Esophagus squamous epithelium (tissue), 5 donors: Measurements from ENCODE around the gene ERAL1. TPM values are rescaled to one million over a fixed set of nuclear protein-coding genes. Genes with fewer than 3 reads are reported as not detected.
"Not testable (repeated sequence)": the region's sequence is repeated elsewhere in the genome, so short reads cannot be mapped to it uniquely, and the experiment has no call there.

ENCODE experiments used
- DNase-seq: peaks from one replicate; lab custom pipeline; 2025; lab: John Stamatoyannopoulos, UW
- H3K27ac ChIP-seq, 4 donors: fragments of 200-600 bp; sonication (generic); one replicate each; pipeline ENCODE4 v1.5.1; 2016 to 2019; ENCODE audit warnings: mild to moderate bottlenecking in 1 of 4
- H3K27me3 ChIP-seq, 4 donors: fragments of 200-600 bp; sonication (generic); 1 replicate in 3 of 4; 2 replicates in 1 of 4; pipeline versions ENCODE4 v1.5.1 to v1.6.0; 2017 to 2021; ENCODE audit warnings: antibody characterized with exemption in 1 of 4
- H3K36me3 ChIP-seq, 3 donors: fragments of 200-600 bp; sonication (generic); one replicate each; pipeline ENCODE4 v1.5.1; 2016 to 2019
- H3K4me1 ChIP-seq, 3 donors: fragments of 200-600 bp; sonication (generic); one replicate each; pipeline ENCODE4 v1.5.1; 2017 to 2019
- H3K4me3 ChIP-seq, 4 donors: fragments of 200-600 bp; sonication (generic); 1 replicate in 3 of 4; 2 replicates in 1 of 4; pipeline ENCODE4 v1.5.1; 2016 to 2019; ENCODE audit warnings: mild to moderate bottlenecking in 2 of 4, moderate library complexity in 1 of 4
- H3K9me3 ChIP-seq, 3 donors: fragments of 200-600 bp; sonication (generic); one replicate each; pipeline ENCODE4 v1.5.1; 2016 to 2019
- CTCF ChIP-seq, 6 experiments: fragments of 450-650 bp in 4 of 6; fragments of 200-600 bp in 2 of 6; sonication (generic) in 2 of 6; IDR thresholded peaks; one replicate each; pipeline ENCODE4 v1.5.1; 2016 to 2019; ENCODE audit warnings: antibody characterized with exemption in 6 of 6, mild to moderate bottlenecking in 4 of 6, moderate library complexity in 4 of 6
- POLR2A ChIP-seq, 4 donors: fragments of 450-650 bp; IDR thresholded peaks; one replicate each; pipeline ENCODE4 v1.6.1; 2017; ENCODE audit warnings: antibody characterized with exemption in 4 of 4, mild to moderate bottlenecking in 4 of 4, moderate library complexity in 3 of 4
- WGBS, 2 donors: methylation state at CpG; one replicate each; pipeline ENCODE4 v1.1.5; 2018; 5-methylcytosine and 5-hydroxymethylcytosine counted together
- intact Hi-C: fragments of 100-400 bp; cut with DNase I; formaldehyde crosslinking; loops from one replicate; pipeline ENCODE4 v1.15.0; 2022
- total RNA-seq, 4 donors: library from RNA; depleted of rRNA; stranded (reverse); fragments of >200 nt; gene quantifications; one replicate each; pipeline ENCODE4 v1.1.0, GENCODE V29; 2016
- donor health status: DM: yes; HTN: yes; CAD: no.

ERAL1 gene
- total RNA-seq, 4 donors from 2014 or later, result 24.7 to 41.6 (median 37.8) TPM

- intact Hi-C loops, result loop anchor here (10.0 kb wide), 1 partner anchor 77 kb away; no protein-coding TSS in a partner anchor
- WGBS, 2 donors, result 2 to 3% methylated on average over 6 of the region's 6 CpGs
- DNase-seq, result no peak
Measured at GRCh38 chr17:28841901-28842281, 12.9 kb upstream of the ERAL1 start.

GRCh38 chr17:28842282-28843012, 12.4 kb upstream of the ERAL1 start, which contains the start of gene FAM222B:
Gene FAM222B, minus strand, starts transcription at chr17:28842790. Its CDS starts 76,123 bp downstream, at chr17:28766667.
- no peak for DNase-seq
- intact Hi-C loops, result loop anchor here (10.0 kb wide), 1 partner anchor 78 kb away; no protein-coding TSS in a partner anchor
- Histone ChIP-seq H3K4me3 (peak within 1 kb of the TSS; percentile 71 to 85 (median 78)), H3K27ac (peak within 1 kb of the TSS; percentile 73 to 88 (median 80)), H3K9me3 (no peaks in the 10 kb centered on the region), H3K27me3 (no peaks in the 10 kb centered on the region), H3K36me3 (no peaks in the 10 kb centered on the region), H3K4me1 (peaks cover 5 to 31% (median 6%) of the 10 kb centered on the region in 3 donors)
- 1 to 2% methylated on average over 29 to 38 of the region's 44 CpGs for WGBS, 2 donors
- TF ChIP-seq POLR2A (IDR thresholded peaks at IDR 0.05), result peak in 2 of 4 donors; percentile 56 to 75
- peak in 2 of 6 experiments; percentile 27 to 46 for TF ChIP-seq CTCF (IDR thresholded peaks at IDR 0.05)

More at GRCh38 chr17:28841901-28842281, 12.9 kb upstream of the ERAL1 start:
- no peaks in the 10 kb centered on the region for H3K36me3 ChIP-seq
- no peaks in the 10 kb centered on the region for H3K9me3 ChIP-seq
- no peaks in the 10 kb centered on the region for H3K27me3 ChIP-seq
- peak overlapping the region; percentile 73 to 88 (median 80) for H3K27ac ChIP-seq
- peaks cover 5 to 31% (median 6%) of the 10 kb centered on the region in 3 donors for H3K4me1 ChIP-seq
- H3K4me3 ChIP-seq, result peak overlapping the region; percentile 71 to 85 (median 78)
- TF ChIP-seq CTCF (IDR thresholded peaks at IDR 0.05), result no peak
- no peak for TF ChIP-seq POLR2A (IDR thresholded peaks at IDR 0.05)

- Histone ChIP-seq H3K4me3 (no peak overlapping the region), H3K27ac (no peak overlapping the region), H3K9me3 (no peaks in the 10 kb centered on the region), H3K36me3 (no peaks in the 10 kb centered on the region), H3K4me1 (peaks cover 5 to 31% (median 6%) of the 10 kb centered on the region in 3 donors), H3K27me3 (no peaks in the 10 kb centered on the region)
- DNase-seq, result no peak
- TF ChIP-seq POLR2A (IDR thresholded peaks at IDR 0.05) (no peak), CTCF (IDR thresholded peaks at IDR 0.05) (no peak)
- WGBS, 2 donors, result 88 to 94% methylated on average over 6 of the region's 6 CpGs
- intact Hi-C loops, result loop anchor here (10.0 kb wide), 1 partner anchor 79 kb away; no protein-coding TSS in a partner anchor
Measured at GRCh38 chr17:28843816-28844148, 11.0 kb upstream of the ERAL1 start.

- TF ChIP-seq POLR2A (IDR thresholded peaks at IDR 0.05) (no peak), CTCF (IDR thresholded peaks at IDR 0.05) (no peak)
- Histone ChIP-seq H3K36me3 (no peaks in the 10 kb centered on the region), H3K27ac (no peak overlapping the region), H3K4me1 (peaks cover 4 to 17% (median 6%) of the 10 kb centered on the region in 3 donors), H3K27me3 (no peaks in the 10 kb centered on the region), H3K9me3 (no peaks in the 10 kb centered on the region), H3K4me3 (no peak overlapping the region)
- intact Hi-C loops, result loop anchor here (10.0 kb wide), 1 partner anchor 81 kb away; no protein-coding TSS in a partner anchor
- whole genome bisulfite sequencing, 2 donors, result 65 to 79% methylated on average over 9 to 10 of the region's 10 CpGs
- DNase-seq, result no peak
Measured at GRCh38 chr17:28846231-28846630, 8.6 kb upstream of the ERAL1 start.

GRCh38 chr17:28846699-28847098, 8.1 kb upstream of the ERAL1 start:
- intact Hi-C loops, result loop anchor here (10.0 kb wide), 1 partner anchor 82 kb away; no protein-coding TSS in a partner anchor
- not testable (repeated sequence) for H3K27ac ChIP-seq, H3K36me3 ChIP-seq, H3K4me3 ChIP-seq, DNase-seq, H3K27me3 ChIP-seq, H3K9me3 ChIP-seq
- peaks cover 0 to 12% (median 3%) of the 10 kb centered on the region in 3 donors for H3K4me1 ChIP-seq
- 86 to 87% methylated on average over 8 to 9 of the region's 9 CpGs for WGBS, 2 donors
